Measurements from ENCODE around the gene SGSH.

The SGSH gene

GRCh38 chr17:80220054-80220735 lies at the start of gene SGSH, which contains the start of gene SLC26A11:
Gene SGSH (minus strand): TSS chr17:80220333. CDS start chr17:80220313, 20 bp downstream.
Gene SLC26A11 (plus strand): TSS chr17:80220427. CDS start chr17:80221561, 1,134 bp downstream.
- H3K36me3 Mint-ChIP-seq (ENCODE audit: low read depth): peaks cover 10% of the 10 kb centered on the region
- peak within 1 kb of the TSS; percentile 86 for H3K4me3 Mint-ChIP-seq
- no peaks in the 10 kb centered on the region for H3K27me3 Mint-ChIP-seq (ENCODE audit: low read depth)
- peak within 1 kb of the TSS; percentile 85 for H3K27ac Mint-ChIP-seq
- H3K9me3 Mint-ChIP-seq: no peaks in the 10 kb centered on the region
- H3K4me1 Mint-ChIP-seq (ENCODE audit: low read depth): peaks cover 6% of the 10 kb centered on the region

GRCh38 chr17:80269405-80269807 lies 49.3 kb upstream of the SGSH start:
- no peak overlapping the region for H3K4me3 Mint-ChIP-seq
- no peaks in the 10 kb centered on the region for H3K9me3 Mint-ChIP-seq
- H3K27me3 Mint-ChIP-seq (ENCODE audit: low read depth): no peaks in the 10 kb centered on the region
- peaks cover 31% of the 10 kb centered on the region for H3K4me1 Mint-ChIP-seq (ENCODE audit: low read depth)
- H3K36me3 Mint-ChIP-seq (ENCODE audit: low read depth): peaks cover 54% of the 10 kb centered on the region
- H3K27ac Mint-ChIP-seq: no peak overlapping the region

- Mint-ChIP-seq H3K27me3 (ENCODE audit: low read depth) (no peaks in the 10 kb centered on the region), H3K27ac (no peak overlapping the region)
These were observed 48.3 kb upstream of the SGSH start for GRCh38 chr17:80268427-80268826.

GRCh38 chr17:80267391-80267790 lies 47.3 kb upstream of the SGSH start:
- Mint-ChIP-seq H3K27me3 (ENCODE audit: low read depth) (no peaks in the 10 kb centered on the region), H3K9me3 (no peaks in the 10 kb centered on the region), H3K36me3 (ENCODE audit: low read depth) (peaks cover 41% of the 10 kb centered on the region), H3K4me3 (peak overlapping the region; percentile 45), H3K27ac (peak overlapping the region; percentile 44), H3K4me1 (ENCODE audit: low read depth) (peaks cover 22% of the 10 kb centered on the region)

More at GRCh38 chr17:80268427-80268826, 48.3 kb upstream of the SGSH start:
- peaks cover 50% of the 10 kb centered on the region for H3K36me3 Mint-ChIP-seq (ENCODE audit: low read depth)
- no peaks in the 10 kb centered on the region for H3K9me3 Mint-ChIP-seq
- H3K4me1 Mint-ChIP-seq (ENCODE audit: low read depth): peaks cover 26% of the 10 kb centered on the region
- no peak overlapping the region for H3K4me3 Mint-ChIP-seq

GRCh38 chr17:80265205-80266068 lies 45.3 kb upstream of the SGSH start:
- H3K27ac Mint-ChIP-seq: peak overlapping the region; percentile 85
- peaks cover 33% of the 10 kb centered on the region for H3K36me3 Mint-ChIP-seq (ENCODE audit: low read depth)
- peaks cover 27% of the 10 kb centered on the region for H3K4me1 Mint-ChIP-seq (ENCODE audit: low read depth)
- no peaks in the 10 kb centered on the region for H3K27me3 Mint-ChIP-seq (ENCODE audit: low read depth)
- H3K4me3 Mint-ChIP-seq: peak overlapping the region; percentile 93
- no peaks in the 10 kb centered on the region for H3K9me3 Mint-ChIP-seq

GRCh38 chr17:80264205-80265075 lies 44.3 kb upstream of the SGSH start:
- H3K27ac Mint-ChIP-seq: peak overlapping the region; percentile 85
- peaks cover 26% of the 10 kb centered on the region for H3K4me1 Mint-ChIP-seq (ENCODE audit: low read depth)
- no peaks in the 10 kb centered on the region for H3K27me3 Mint-ChIP-seq (ENCODE audit: low read depth)
- peak overlapping the region; percentile 93 for H3K4me3 Mint-ChIP-seq
- peaks cover 29% of the 10 kb centered on the region for H3K36me3 Mint-ChIP-seq (ENCODE audit: low read depth)
- no peaks in the 10 kb centered on the region for H3K9me3 Mint-ChIP-seq

GRCh38 chr17:80263253-80264204 lies 43.4 kb upstream of the SGSH start:
- Mint-ChIP-seq H3K27ac (peak overlapping the region; percentile 92), H3K36me3 (ENCODE audit: low read depth) (peaks cover 30% of the 10 kb centered on the region), H3K9me3 (no peaks in the 10 kb centered on the region), H3K4me3 (peak overlapping the region; percentile 93), H3K27me3 (ENCODE audit: low read depth) (no peaks in the 10 kb centered on the region), H3K4me1 (ENCODE audit: low read depth) (peaks cover 34% of the 10 kb centered on the region)

GRCh38 chr17:80262775-80263244 lies 42.7 kb upstream of the SGSH start:
- H3K27ac Mint-ChIP-seq: no peak overlapping the region
- H3K36me3 Mint-ChIP-seq (ENCODE audit: low read depth): peaks cover 30% of the 10 kb centered on the region
- no peaks in the 10 kb centered on the region for H3K27me3 Mint-ChIP-seq (ENCODE audit: low read depth)
- peak overlapping the region; percentile 93 for H3K4me3 Mint-ChIP-seq
- peaks cover 41% of the 10 kb centered on the region for H3K4me1 Mint-ChIP-seq (ENCODE audit: low read depth)
- no peaks in the 10 kb centered on the region for H3K9me3 Mint-ChIP-seq

- Mint-ChIP-seq H3K4me1 (ENCODE audit: low read depth) (peaks cover 44% of the 10 kb centered on the region), H3K4me3 (peak overlapping the region; percentile 93), H3K9me3 (no peaks in the 10 kb centered on the region), H3K36me3 (ENCODE audit: low read depth) (peaks cover 27% of the 10 kb centered on the region), H3K27me3 (ENCODE audit: low read depth) (no peaks in the 10 kb centered on the region), H3K27ac (peak overlapping the region; percentile 91)
These were observed 42.2 kb upstream of the SGSH start for GRCh38 chr17:80262291-80262690.

- Mint-ChIP-seq H3K4me3 (peak overlapping the region; percentile 93), H3K9me3 (no peaks in the 10 kb centered on the region), H3K27ac (peak overlapping the region; percentile 91), H3K36me3 (ENCODE audit: low read depth) (peaks cover 26% of the 10 kb centered on the region), H3K4me1 (ENCODE audit: low read depth) (peaks cover 43% of the 10 kb centered on the region), H3K27me3 (ENCODE audit: low read depth) (no peaks in the 10 kb centered on the region)
These were observed 41.8 kb upstream of the SGSH start for GRCh38 chr17:80261895-80262279.

GRCh38 chr17:80261159-80261894 lies 41.2 kb upstream of the SGSH start:
- Mint-ChIP-seq H3K4me1 (ENCODE audit: low read depth) (peaks cover 47% of the 10 kb centered on the region), H3K27me3 (ENCODE audit: low read depth) (no peaks in the 10 kb centered on the region), H3K4me3 (peak overlapping the region; percentile 93), H3K36me3 (ENCODE audit: low read depth) (peaks cover 26% of the 10 kb centered on the region), H3K27ac (peak overlapping the region; percentile 91), H3K9me3 (no peaks in the 10 kb centered on the region)

- H3K27me3 Mint-ChIP-seq (ENCODE audit: low read depth): no peaks in the 10 kb centered on the region
- peak within 1 kb of the TSS; percentile 95 for H3K4me3 Mint-ChIP-seq
- H3K36me3 Mint-ChIP-seq (ENCODE audit: low read depth): peaks cover 22% of the 10 kb centered on the region
- H3K9me3 Mint-ChIP-seq: no peaks in the 10 kb centered on the region
- H3K4me1 Mint-ChIP-seq (ENCODE audit: low read depth): peaks cover 46% of the 10 kb centered on the region
- peak within 1 kb of the TSS; percentile 99 for H3K27ac Mint-ChIP-seq
These were observed 40.6 kb upstream of the SGSH start, which contains the start of gene RNF213 for GRCh38 chr17:80260791-80261158. Gene RNF213 (plus strand): TSS chr17:80260852. CDS start chr17:80263682, 2,830 bp downstream.
